HG02870 (cell line): ENCODE results near the gene ASTN2.

Experiments used
- ATAC-seq: cut with Tn5 transposase; IDR thresholded peaks from one replicate; pipeline ENCODE4 v1.9.1; 2021; ENCODE audit warnings: mild to moderate bottlenecking, moderate library complexity; ENCODE audit not compliant: unreplicated experiment

ASTN2 gene

GRCh38 chr9:116411506-116411905 lies 1003.4 kb downstream of the ASTN2 start:
- ATAC-seq: no peak

GRCh38 chr9:116409638-116410037 lies 1005.2 kb downstream of the ASTN2 start:
- no peak for ATAC-seq

GRCh38 chr9:116409129-116409528 lies 1005.7 kb downstream of the ASTN2 start:
- no peak for ATAC-seq

- no peak for ATAC-seq
Observed at GRCh38 chr9:116406469-116406868, 1008.4 kb downstream of the ASTN2 start.

- ATAC-seq: no peak
Observed at GRCh38 chr9:116405321-116405720, 1009.5 kb downstream of the ASTN2 start.

- ATAC-seq: no peak
Observed at GRCh38 chr9:116404228-116404627, 1010.6 kb downstream of the ASTN2 start.

GRCh38 chr9:116403171-116403570 lies 1011.7 kb downstream of the ASTN2 start:
- no peak for ATAC-seq

GRCh38 chr9:116395699-116396037 lies 1019.2 kb downstream of the ASTN2 start:
- no peak for ATAC-seq

GRCh38 chr9:116394894-116395698 lies 1019.8 kb downstream of the ASTN2 start:
- no peak for ATAC-seq

- ATAC-seq: no peak
Observed at GRCh38 chr9:116394070-116394469, 1020.8 kb downstream of the ASTN2 start.

- ATAC-seq: no peak
Observed at GRCh38 chr9:116393198-116393597, 1021.7 kb downstream of the ASTN2 start.

- peak; percentile 13 for ATAC-seq
Observed at GRCh38 chr9:116391306-116391900, 1023.5 kb downstream of the ASTN2 start.

GRCh38 chr9:116390303-116391228 lies 1024.3 kb downstream of the ASTN2 start:
- ATAC-seq: peak; percentile 86

GRCh38 chr9:116389541-116390302 lies 1025.1 kb downstream of the ASTN2 start:
- no peak for ATAC-seq

- ATAC-seq: no peak
Observed at GRCh38 chr9:116387934-116388698, 1026.7 kb downstream of the ASTN2 start.

- no peak for ATAC-seq
Observed at GRCh38 chr9:116383936-116384335, 1030.9 kb downstream of the ASTN2 start.

GRCh38 chr9:116383133-116383532 lies 1031.7 kb downstream of the ASTN2 start:
- no peak for ATAC-seq

- no peak for ATAC-seq
Observed at GRCh38 chr9:116382053-116382452, 1032.8 kb downstream of the ASTN2 start.

GRCh38 chr9:116381350-116381749 lies 1033.5 kb downstream of the ASTN2 start:
- ATAC-seq: no peak

- peak; percentile 59 for ATAC-seq
Observed at GRCh38 chr9:116380496-116380995, 1034.3 kb downstream of the ASTN2 start.
